Panc1 (cell line): ENCODE measurements around the gene RNF169. TPM values are rescaled to one million over a fixed set of nuclear protein-coding genes. Genes with fewer than 3 reads are reported as not detected.

Experiments
- ATAC-seq: fragments of 200-7000 bp; cut with Tn5 transposase; 2 replicates; pipeline ENCODE4 v1.9.1; 2020; ENCODE audit warnings: mild to moderate bottlenecking, moderate library complexity
- BruUV-seq: library from RNA; stranded (reverse); fragments of 400-500 nt; replicated peaks from 2 replicates; lab custom pipeline; 2021; lab: Mats Ljungman, UMichigan
- CTCF ChIA-PET: fragments of 300-600 bp; sonication (Branson Sonifier 250); formaldehyde crosslinking; loops from one replicate; lab custom pipeline; 2022; ENCODE audit warnings: antibody characterized with exemption; lab: Charles Lee
- POLR2A ChIA-PET: fragments of 300-600 bp; sonication (Branson Sonifier 250); formaldehyde crosslinking; loops from one replicate; lab custom pipeline; 2022; ENCODE audit warnings: antibody characterized with exemption; lab: Charles Lee
- DNase-seq: peaks from one replicate; pipeline ENCODE4 v3.0.0-alpha.2; 2010; ENCODE audit warnings: low read depth, low spot score
- H3K27ac ChIP-seq: 2 replicates; pipeline ENCODE4 v1.5.1; 2011; ENCODE audit warnings: mild to moderate bottlenecking, low read length, inconsistent platforms
- H3K27me3 ChIP-seq: fragments of 200-500 bp; sonication (Bioruptor generic); 2 replicates; pipeline ENCODE4 v1.6.0; 2014; ENCODE audit warnings: low read length, inconsistent platforms; ENCODE audit not compliant: control insufficient read depth, insufficient read depth
- H3K36me3 ChIP-seq: fragments of 200-500 bp; sonication (Bioruptor generic); 2 replicates; pipeline ENCODE4 v1.5.1; 2014; ENCODE audit warnings: inconsistent platforms, mild to moderate bottlenecking, low read length, moderate library complexity; ENCODE audit not compliant: control insufficient read depth, insufficient read depth
- H3K4me1 ChIP-seq: 2 replicates; pipeline ENCODE4 v1.5.1; 2011; ENCODE audit warnings: inconsistent platforms, mild to moderate bottlenecking, low read length, moderate library complexity; ENCODE audit not compliant: control insufficient read depth, insufficient read depth
- H3K4me3 ChIP-seq, 2 experiments: 2 replicates each; pipeline ENCODE4 v1.5.1; 2011 to 2012; ENCODE audit warnings: low read depth in 2 of 2, low read length in 2 of 2, mild to moderate bottlenecking in 2 of 2, inconsistent platforms in 1 of 2, moderate library complexity in 1 of 2
- H3K9me3 ChIP-seq: fragments of 200-500 bp; sonication (Bioruptor generic); 2 replicates; pipeline ENCODE4 v1.5.1; 2014; ENCODE audit warnings: low read depth, mild to moderate bottlenecking, inconsistent platforms, low read length, moderate library complexity; ENCODE audit not compliant: control insufficient read depth, insufficient read depth
- CTCF ChIP-seq: fragments of 450-650 bp; IDR thresholded peaks from 2 replicates; pipeline ENCODE4 v1.5.1; 2017; ENCODE audit warnings: mild to moderate bottlenecking
- POLR2AphosphoS5 ChIP-seq: IDR thresholded peaks from 2 replicates; pipeline ENCODE4 v1.6.1; 2012; ENCODE audit warnings: mild to moderate bottlenecking, low read depth, low read length, moderate library complexity
- REST ChIP-seq, 2 experiments: IDR thresholded peaks; 2 replicates each; pipeline ENCODE4 v1.6.1; 2011 to 2012; ENCODE audit warnings: low read depth in 2 of 2, control low read depth in 1 of 2, low read length in 1 of 2, mild to moderate bottlenecking in 1 of 2, moderate library complexity in 1 of 2; ENCODE audit not compliant: insufficient read depth in 1 of 2
- SIN3A ChIP-seq: IDR thresholded peaks from 2 replicates; pipeline ENCODE4 v1.6.1; 2012; ENCODE audit warnings: low read depth, mild to moderate bottlenecking, low read length, moderate library complexity, borderline replicate concordance; ENCODE audit not compliant: insufficient read depth
- TCF7L2 ChIP-seq: IDR thresholded peaks from 2 replicates; pipeline ENCODE4 v1.6.1; 2011; ENCODE audit warnings: mild to moderate bottlenecking, low read depth, low read length, inconsistent platforms
- in situ Hi-C: cut with HindIII; loops from 2 replicates; pipeline ENCODE4 v1.10.0; 2016; ENCODE audit warnings: low sequenced_read_pairs, low pct_unique_long_range_greater_than_20kb
- intact Hi-C: fragments of 100-400 bp; cut with micrococcal nuclease; formaldehyde crosslinking; loops from one replicate; pipeline ENCODE4 v1.10.0; 2022; ENCODE audit not compliant: unreplicated experiment
- total RNA-seq: library from RNA; stranded (reverse); gene quantifications from one replicate; pipeline ENCODE4 v1.2.1, GENCODE V29; 2021; ENCODE audit not compliant: unreplicated experiment

The RNF169 gene
- total RNA-seq, 1 experiment from 2014 or later, result 23.6 TPM

- no TSS peak for BruUV-seq
- TF ChIP-seq SIN3A (no peak), TCF7L2 (no peak), REST (IDR thresholded peaks at IDR 0.05; ENCODE audit: insufficient read depth in 1 of 2, low read depth in 2 of 2, low read length in 1 of 2) (no peak), CTCF (no peak), POLR2AphosphoS5 (no peak)
- DNase-seq (no peak), ATAC-seq (no peak)
- H3K4me3 ChIP-seq, result no peak overlapping the region
- intact Hi-C loops, result no loop called here
- H3K36me3 ChIP-seq, result no peaks in the 10 kb centered on the region
- ChIA-PET POLR2A (no interaction called here), CTCF (no interaction called here)
- no peak overlapping the region for H3K27ac ChIP-seq
- H3K27me3 ChIP-seq, result no peaks in the 10 kb centered on the region
- in situ Hi-C loops, result no loop called here
- H3K9me3 ChIP-seq, result no peaks in the 10 kb centered on the region
- H3K4me1 ChIP-seq, result no peaks in the 10 kb centered on the region
These were observed 41.5 kb upstream of the RNF169 start for GRCh38 chr11:74707182-74707581.

- no peaks in the 10 kb centered on the region for H3K27me3 ChIP-seq
- DNase-seq, result no peak
- BruUV-seq, result no TSS peak
- H3K4me3 ChIP-seq, result no peak overlapping the region
- in situ Hi-C loops, result no loop called here
- no peak for TF ChIP-seq CTCF
- no peak for TF ChIP-seq TCF7L2
- no peak for TF ChIP-seq REST (IDR thresholded peaks at IDR 0.05; ENCODE audit: insufficient read depth in 1 of 2, low read depth in 2 of 2, low read length in 1 of 2)
- TF ChIP-seq SIN3A, result no peak
- no peak for TF ChIP-seq POLR2AphosphoS5
- no peaks in the 10 kb centered on the region for H3K36me3 ChIP-seq
- ChIA-PET POLR2A (interaction anchor here (0.6 kb wide), 1 partner anchor 722 kb away, joined by 3 read pairs; no protein-coding TSS in a partner anchor), CTCF (no interaction called here)
- ATAC-seq, result no peak
- intact Hi-C loops, result no loop called here
- no peaks in the 10 kb centered on the region for H3K4me1 ChIP-seq
- H3K9me3 ChIP-seq, result no peaks in the 10 kb centered on the region
- no peak overlapping the region for H3K27ac ChIP-seq
These were observed 40.8 kb upstream of the RNF169 start for GRCh38 chr11:74707602-74708510.
